Astrocyte of the spinal cord (primary cell): Measurements from ENCODE around the gene CTNNAL1.
A peak's percentile ranks its signal among the peaks of the same experiment; 100 is the strongest.

Experiments used
- DNase-seq: peaks from one replicate; pipeline ENCODE4 v3.0.0; 2011; ENCODE audit warnings: low read depth, low spot score
- H3K4me3 ChIP-seq: 2 replicates; pipeline ENCODE4 v1.5.1; 2011; ENCODE audit warnings: low read depth, mild to moderate bottlenecking, low read length, moderate library complexity
- in situ Hi-C: cut with HindIII; loops from 2 replicates; pipeline ENCODE4 v1.10.0; 2017; ENCODE audit warnings: low sequenced_read_pairs
- TF ChIP-seq, protein P1 (sequence below): IDR thresholded peaks from 2 replicates; pipeline ENCODE4 v1.5.1; 2012; ENCODE audit warnings: low read depth, mild to moderate bottlenecking, low read length, inconsistent platforms

The CTNNAL1 gene

GRCh38 chr9:109020113-109020512, 6.8 kb upstream of the CTNNAL1 start:
- in situ Hi-C loops: no loop called here
- DNase-seq: no peak
- H3K4me3 ChIP-seq: no peak overlapping the region
- TF ChIP-seq, protein P1, sequence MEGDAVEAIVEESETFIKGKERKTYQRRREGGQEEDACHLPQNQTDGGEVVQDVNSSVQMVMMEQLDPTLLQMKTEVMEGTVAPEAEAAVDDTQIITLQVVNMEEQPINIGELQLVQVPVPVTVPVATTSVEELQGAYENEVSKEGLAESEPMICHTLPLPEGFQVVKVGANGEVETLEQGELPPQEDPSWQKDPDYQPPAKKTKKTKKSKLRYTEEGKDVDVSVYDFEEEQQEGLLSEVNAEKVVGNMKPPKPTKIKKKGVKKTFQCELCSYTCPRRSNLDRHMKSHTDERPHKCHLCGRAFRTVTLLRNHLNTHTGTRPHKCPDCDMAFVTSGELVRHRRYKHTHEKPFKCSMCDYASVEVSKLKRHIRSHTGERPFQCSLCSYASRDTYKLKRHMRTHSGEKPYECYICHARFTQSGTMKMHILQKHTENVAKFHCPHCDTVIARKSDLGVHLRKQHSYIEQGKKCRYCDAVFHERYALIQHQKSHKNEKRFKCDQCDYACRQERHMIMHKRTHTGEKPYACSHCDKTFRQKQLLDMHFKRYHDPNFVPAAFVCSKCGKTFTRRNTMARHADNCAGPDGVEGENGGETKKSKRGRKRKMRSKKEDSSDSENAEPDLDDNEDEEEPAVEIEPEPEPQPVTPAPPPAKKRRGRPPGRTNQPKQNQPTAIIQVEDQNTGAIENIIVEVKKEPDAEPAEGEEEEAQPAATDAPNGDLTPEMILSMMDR: no peak

DNA sequence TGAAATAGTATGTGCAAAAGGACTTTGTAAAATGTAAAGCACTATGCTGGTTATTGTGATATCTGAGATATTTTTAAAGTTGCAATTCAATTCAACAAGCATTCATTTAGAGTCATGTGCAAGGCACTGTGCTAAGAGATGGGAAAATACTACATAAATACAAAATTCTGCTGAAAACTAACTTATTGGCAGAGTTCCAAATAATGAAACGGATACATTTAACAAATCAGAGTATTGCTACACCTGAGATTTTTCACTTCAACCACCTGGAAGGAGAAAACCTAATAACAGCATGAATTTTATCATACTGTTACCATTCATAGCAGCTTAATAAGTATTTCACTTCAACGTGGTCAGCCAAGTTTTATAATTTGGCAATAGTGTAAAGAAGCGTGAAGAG, 6.1 kb upstream of the CTNNAL1 start:
- DNase-seq: no peak
- in situ Hi-C loops: no loop called here
- TF ChIP-seq, protein P1: no peak

GRCh38 chr9:109017493-109017892, 4.2 kb upstream of the CTNNAL1 start:
- TF ChIP-seq, protein P1: no peak
- no peak for DNase-seq
- no peak overlapping the region for H3K4me3 ChIP-seq
- in situ Hi-C loops: no loop called here

More for the DNA sequence above, 6.1 kb upstream of the CTNNAL1 start:
- H3K4me3 ChIP-seq: no peak overlapping the region

GRCh38 chr9:109017061-109017460, 3.8 kb upstream of the CTNNAL1 start:
- peak; percentile 23 for DNase-seq
- in situ Hi-C loops: no loop called here
- TF ChIP-seq, protein P1: no peak

GRCh38 chr9:109016132-109016531, 2.8 kb upstream of the CTNNAL1 start:
- TF ChIP-seq, protein P1: no peak
- no peak overlapping the region for H3K4me3 ChIP-seq
- no peak for DNase-seq
- in situ Hi-C loops: no loop called here

More at GRCh38 chr9:109017061-109017460, 3.8 kb upstream of the CTNNAL1 start:
- H3K4me3 ChIP-seq: no peak overlapping the region

DNA sequence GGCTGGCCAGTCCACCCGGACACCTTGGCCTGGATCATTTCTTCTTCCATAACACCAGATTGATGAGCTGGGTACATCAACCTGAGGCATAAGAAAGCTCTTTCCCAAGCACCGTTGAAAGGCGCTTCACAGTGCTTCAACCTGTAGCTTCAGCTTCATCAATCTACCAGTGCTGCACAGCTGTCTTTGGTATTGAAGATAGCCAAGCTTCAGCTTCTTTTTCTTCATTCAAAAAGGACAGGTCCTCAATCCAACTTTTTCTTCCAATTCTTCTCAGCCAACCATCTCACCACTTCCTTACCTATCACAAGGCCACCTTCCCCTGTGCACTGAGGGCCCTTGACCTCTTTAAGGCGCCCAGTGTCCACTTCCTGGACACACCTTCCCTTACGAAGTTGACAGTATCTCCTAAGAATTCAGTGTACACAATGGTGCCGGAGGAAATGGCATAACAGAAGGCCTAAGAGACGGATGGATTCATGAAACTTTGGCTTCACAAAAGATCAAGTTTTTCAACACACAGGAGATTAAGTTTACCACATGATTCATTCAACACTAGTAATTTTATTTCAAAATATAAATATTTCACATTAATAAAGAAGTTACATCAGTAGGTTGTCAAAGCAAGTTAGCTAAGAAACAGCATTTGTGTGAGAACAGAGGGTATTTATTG, 1.4 kb upstream of the CTNNAL1 start:
- TF ChIP-seq, protein P1: no peak
- no peak for DNase-seq
- in situ Hi-C loops: no loop called here
- no peak overlapping the region for H3K4me3 ChIP-seq
